HG02840 (cell line): ENCODE data around the gene IFIT3.
"Not testable (repeated sequence)": the region's sequence is repeated elsewhere in the genome, so short reads cannot be mapped to it uniquely, and the experiment has no call there.

Experiments used
- ATAC-seq: cut with Tn5 transposase; IDR thresholded peaks from one replicate; pipeline ENCODE4 v1.9.1; 2021; ENCODE audit warnings: mild to moderate bottlenecking, moderate library complexity, moderate number of reproducible peaks; ENCODE audit not compliant: unreplicated experiment, low FRiP score

The IFIT3 gene

DNA sequence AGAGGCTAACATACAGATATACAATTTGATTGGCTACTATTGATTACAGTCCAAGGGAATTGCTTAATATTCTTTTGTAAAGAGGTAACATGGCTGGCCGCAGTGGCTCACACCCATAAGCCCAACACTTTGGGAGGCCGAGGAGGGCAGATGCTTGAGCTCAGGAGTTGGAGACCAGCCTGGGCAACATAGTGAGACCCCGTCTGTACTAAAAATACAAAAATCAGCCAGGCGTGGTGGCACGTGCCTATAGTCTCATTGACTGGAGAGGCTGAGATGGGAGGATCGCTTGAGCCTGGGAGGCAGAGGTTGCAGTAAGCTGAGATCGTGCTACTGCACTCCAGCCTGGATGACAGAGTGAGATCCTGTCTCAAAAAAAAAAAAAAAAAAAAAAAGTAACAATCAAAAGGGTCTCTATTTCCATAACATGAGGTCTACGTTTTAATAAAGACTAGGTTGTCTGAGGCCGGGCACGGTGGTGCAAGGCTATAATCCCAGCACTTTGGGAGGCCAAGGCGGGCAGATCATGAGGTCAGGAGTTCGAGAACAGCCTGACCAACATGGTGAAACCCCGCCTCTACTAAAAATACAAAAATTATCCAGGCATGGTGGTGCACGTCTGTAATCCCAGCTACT lies 3.8 kb downstream of the IFIT3 start:
- not testable (repeated sequence) for ATAC-seq

DNA sequence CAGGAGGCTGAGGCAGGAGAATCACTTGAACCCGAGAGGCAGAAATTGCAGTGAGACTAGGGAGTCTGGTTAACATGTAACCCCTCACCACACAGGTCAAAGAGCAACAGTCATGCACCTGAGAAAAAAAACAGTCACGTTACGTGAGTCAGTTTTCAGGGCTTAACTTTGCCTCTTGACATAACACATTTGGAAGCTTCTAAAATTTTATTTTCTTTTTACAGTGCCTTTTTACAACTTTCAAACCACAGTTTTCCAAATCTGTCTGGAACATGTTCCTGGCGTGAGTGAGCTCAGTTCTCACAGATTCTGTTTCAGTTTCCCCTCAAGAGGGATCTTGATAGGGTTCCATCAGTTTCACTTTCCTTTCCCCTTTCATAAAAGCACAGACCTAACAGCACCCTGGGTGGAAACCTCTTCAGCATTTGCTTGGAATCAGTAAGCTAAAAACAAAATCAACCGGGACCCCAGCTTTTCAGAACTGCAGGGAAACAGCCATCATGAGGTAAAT lies 4.4 kb downstream of the IFIT3 start:
- ATAC-seq, result peak; percentile 40

DNA sequence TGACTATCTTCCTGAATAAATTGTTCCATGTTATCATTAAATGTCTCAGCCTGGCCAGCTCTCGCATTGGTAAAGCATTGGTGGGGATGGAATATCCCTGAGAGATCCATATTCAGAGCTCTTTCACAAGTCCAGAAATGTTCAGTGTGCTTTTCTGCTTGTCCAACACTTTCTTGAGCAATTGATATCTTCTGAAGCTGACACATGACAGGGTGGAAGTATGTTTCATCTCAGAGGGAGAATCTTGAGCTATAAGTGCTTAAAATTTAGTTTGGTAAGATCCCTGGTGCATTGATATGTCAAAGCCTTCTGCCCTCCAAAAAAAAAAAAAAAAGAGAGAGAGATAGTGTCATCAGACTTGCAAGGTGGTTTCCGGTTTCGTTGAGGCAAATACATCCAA lies 7.4 kb downstream of the IFIT3 start:
- ATAC-seq, result no peak

DNA sequence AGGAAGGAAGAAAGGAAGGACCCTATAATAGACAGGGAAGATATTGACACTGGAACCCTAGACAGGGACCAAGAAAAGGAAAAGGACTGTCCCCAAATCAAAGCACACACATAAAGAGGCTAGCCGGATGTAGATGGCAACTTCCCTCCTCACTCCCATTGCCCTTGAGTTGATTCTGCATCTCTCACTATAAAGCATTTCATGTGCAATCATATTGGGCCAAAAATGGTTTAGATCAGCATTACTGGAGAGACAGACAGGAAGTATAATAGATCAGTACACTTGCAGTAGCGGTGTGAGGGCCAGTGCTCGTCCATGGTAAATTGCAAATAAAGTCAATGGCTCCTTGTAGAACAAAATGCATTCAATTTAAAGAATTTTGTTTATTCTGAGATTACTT lies 8.4 kb downstream of the IFIT3 start:
- no peak for ATAC-seq

DNA sequence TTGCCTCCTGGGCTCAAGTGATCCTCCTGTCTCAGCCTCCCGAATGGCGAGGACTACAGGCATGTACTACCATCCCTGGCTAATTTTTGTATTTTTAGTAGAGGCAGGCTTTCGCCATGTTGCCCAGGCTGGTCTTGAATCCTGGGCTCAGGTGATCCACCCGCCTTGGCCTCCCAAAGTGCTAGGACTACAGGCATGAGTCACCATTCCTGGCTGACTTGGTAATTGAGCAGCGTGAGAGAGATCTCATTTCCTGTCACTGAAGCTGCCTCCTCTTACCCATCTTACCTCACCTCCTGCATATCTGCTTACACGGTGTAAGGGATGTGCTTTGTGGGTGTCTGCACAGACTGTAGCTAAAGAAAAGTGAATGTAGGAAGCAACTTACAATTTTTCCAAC lies 9.7 kb downstream of the IFIT3 start:
- no peak for ATAC-seq

DNA sequence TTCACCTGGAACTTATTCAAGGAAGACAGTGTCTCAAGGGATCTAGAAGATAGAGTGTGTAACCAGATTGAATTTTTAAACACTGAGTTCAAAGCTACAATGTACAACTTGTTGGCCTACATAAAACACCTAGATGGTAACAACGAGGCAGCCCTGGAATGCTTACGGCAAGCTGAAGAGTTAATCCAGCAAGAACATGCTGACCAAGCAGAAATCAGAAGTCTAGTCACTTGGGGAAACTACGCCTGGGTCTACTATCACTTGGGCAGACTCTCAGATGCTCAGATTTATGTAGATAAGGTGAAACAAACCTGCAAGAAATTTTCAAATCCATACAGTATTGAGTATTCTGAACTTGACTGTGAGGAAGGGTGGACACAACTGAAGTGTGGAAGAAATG lies 10.9 kb downstream of the IFIT3 start:
- ATAC-seq, result no peak

DNA sequence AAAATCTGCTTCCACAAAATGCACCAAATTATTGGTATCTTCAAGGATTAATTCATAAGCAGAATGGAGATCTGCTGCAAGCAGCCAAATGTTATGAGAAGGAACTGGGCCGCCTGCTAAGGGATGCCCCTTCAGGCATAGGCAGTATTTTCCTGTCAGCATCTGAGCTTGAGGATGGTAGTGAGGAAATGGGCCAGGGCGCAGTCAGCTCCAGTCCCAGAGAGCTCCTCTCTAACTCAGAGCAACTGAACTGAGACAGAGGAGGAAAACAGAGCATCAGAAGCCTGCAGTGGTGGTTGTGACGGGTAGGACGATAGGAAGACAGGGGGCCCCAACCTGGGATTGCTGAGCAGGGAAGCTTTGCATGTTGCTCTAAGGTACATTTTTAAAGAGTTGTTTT lies 12.1 kb downstream of the IFIT3 start:
- no peak for ATAC-seq

DNA sequence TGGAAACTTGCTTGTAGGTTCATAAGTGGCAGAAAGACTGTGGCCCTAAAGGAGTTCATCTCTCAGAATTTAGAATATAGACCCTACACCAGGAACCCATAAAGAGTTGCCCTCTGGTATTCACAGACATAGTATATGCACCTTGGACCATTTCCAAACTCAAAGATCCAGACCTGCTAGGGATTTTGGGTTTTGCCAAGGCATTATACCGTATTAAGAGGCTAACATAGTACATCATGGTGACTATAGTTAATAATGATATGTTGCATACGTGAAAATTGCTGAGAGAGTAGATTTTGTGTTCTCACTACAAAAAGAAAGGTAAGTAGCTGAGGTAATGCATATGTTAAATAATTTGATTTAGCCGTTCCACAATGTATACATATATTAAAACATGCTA lies 13.9 kb downstream of the IFIT3 start:
- ATAC-seq, result no peak

DNA sequence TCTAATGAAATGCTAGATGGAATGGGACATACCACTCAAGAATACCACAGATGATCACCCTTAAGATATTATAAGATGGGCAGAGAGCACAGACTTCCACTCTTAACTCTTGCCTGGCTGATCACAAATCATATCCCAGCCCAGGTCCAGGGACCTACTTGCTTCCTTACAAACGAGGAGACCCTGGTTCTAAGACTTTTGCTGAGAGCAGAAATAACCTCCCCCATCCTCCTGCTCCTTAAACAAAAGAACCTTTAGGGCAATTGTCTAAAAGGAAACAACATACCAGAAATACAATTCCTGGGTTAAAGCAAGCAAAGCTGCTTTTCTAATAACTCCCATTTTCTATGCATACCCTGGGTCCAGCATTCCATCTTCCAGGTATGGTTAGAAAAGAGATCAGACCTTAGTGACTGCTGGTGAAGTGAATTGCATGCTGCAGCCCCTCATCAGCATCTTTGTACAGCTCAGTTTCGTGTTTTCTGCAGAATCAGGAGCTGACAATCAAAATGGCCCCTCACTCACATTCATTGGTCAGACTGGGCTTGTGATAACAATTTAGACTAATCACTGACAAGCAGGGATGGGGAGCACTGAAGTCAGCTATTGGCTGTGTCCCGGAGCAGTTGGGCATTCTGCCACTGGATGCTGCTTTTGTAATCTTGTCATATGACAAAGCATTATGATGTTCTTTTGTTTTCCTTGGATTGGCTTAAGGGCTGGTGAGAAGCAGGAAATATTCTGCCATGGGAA lies 14.6 kb downstream of the IFIT3 start:
- ATAC-seq, result no peak

DNA sequence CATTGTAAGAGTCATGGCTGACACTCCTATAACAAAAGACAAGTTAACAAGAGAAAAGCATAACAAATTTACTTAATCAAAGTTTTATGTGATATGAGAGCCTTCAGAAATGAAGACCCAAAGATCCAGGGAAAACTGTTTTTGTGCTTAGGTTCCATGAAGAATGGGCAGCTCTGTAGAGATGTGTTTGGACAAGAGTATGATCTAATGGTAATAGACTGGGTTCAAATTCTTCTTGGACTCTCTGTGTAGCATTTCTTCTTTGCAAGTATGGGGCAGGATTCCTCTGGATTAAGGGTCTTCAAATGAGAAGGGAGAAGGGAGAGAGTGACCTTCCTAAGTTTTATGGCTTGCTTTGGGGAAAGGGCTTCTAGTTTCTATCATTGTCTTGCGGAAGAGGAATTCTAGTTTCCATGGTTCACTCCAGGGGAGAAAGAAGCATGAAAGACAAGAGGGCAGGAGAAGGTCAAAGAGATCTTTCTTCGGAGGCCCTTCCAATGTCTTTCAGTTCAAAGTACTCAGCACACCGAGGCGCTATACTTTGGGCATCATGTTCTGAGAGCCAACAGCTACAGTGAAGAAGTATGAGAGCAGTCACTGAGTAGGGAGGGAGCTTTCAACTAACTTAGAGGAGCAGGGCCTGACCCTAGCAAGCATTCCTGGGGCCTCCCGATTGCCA lies 15.4 kb downstream of the IFIT3 start:
- ATAC-seq, result no peak

DNA sequence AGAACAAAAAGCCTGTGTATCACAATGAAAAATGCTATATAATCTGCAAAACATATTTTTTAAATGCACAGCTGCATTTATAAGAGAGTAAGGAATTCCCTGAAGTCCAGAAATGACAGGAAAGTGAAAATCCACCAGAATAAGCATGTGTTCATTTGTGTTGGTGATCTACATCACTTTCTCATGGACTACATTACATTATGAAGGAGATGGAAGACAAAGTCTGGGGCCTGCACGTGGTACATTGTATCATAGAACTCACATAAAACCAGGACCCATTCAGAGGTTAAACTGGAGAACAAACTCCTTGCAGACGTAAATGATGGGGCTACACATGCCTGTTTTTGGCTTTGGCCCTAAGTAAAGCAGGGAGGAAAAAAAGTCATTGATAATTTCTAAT lies 16.4 kb downstream of the IFIT3 start:
- no peak for ATAC-seq

DNA sequence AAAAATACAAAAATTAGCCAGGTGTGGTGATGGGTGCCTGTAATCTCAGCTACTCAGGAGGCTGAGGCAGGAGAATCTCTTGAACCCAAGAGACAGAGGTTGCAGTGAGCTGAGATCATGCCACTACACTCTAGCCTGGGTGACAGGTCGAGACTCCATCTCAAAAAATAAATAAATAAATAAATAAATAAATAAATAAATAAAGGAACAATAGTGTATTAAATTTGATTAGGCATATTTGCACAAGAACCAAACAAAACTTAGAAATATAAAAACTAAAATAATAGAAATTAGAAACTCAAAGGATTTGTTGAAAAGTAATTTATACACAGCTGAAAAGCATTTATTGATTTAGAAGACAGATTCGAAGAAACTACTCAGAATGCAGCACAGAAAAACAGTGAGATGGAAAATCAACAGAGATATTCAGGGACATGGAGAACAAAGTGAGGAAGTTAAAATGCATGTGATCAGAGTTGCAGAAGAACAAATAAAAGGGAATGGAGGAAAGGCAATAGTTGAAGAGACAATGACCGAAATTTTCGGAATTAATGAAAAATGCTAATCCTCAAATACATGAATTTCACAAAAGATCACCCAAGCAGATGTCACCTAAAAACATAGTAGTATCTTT lies 17.7 kb downstream of the IFIT3 start:
- ATAC-seq, result no peak

DNA sequence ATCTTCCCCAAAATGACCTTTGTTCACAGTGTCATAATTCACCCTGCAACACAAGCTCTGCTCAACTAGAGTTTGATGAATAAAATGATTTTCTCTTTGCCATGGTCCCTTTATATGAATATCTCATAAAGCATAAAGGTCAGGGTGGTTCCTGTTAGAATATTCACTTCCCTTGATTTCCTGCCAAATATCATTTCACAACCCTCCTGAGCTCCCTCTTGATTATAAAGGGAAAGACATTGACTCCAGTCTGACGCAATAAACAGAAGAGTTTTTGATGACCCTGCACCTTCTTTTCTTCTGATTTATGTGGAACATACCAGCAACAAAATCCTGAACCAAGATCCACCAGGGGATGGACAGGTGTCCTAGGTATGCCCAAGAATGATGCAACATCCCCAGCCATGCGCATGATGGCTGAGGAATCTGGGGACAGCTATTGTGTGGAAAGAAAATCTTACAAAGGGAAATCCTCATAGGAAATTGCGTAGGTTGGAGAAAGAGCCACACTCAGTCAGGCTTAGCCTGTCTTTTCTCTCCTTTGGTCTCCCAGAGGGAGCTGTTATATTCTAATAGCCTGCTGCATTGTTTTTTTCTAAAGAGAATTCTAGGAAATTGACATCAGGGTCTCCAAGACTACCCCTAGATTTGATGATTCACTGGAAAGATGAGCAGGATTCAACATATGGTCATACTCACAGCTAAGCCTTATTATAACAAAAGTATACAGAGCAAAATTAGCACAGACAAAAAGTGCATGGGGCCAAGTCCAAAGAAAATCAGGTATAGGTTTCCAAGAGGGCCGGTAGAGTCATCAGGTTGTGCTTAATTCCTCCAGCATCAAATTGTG lies 18.8 kb downstream of the IFIT3 start:
- ATAC-seq, result no peak

DNA sequence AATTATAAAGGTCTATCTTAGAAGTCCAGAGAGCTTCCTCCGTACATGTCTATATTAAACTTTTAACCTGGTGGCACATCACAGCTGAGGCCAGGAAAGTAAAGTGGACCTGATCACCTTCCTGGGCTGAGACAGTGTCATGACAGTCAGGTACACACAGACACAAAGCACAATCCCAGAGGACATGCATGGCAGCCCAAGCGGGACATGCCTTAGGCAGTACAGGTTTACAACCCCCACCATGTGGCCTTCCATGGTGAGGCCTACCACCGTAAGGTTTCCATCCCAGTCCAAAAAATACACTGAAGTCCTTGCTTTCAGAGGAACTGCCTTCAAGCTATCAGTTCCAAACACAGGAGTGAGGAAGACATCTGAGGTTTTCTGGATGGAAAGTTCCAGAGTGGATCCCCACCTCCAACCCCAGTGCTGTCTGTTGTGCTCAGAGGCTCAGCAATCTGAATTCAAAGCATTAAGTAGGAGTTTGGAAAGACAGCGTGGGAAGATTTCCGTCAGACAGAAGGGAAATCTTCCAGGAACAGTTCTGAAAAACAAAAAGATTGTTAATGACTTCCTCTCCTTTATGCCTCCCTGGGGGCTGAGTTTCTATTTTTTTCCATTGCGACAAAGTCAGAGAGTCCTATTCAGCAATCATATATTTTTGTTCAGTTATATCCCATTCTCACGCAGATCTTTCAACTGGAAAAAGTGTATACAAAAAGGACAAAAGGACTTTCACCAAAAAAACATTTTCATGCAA lies 20.1 kb downstream of the IFIT3 start:
- no peak for ATAC-seq

DNA sequence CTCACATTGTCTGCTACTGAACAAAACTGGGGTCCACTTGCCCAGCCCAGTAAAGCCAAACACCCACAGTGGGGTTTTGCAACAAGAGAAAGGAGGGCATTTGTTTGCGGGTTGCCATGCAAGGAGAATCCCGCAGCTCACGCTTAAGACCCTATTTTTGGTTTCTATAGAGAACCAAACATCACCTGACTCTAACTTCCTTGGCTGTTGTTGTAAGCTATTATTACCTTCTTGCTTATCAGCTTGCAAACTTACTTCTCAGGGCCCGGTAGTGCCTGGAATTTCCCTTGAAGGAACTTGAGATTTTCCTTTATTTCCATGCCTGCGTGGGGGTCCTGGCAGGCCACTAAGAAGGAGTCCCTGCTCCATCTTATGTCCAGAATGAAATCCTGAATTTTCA lies 20.7 kb downstream of the IFIT3 start:
- ATAC-seq, result no peak

DNA sequence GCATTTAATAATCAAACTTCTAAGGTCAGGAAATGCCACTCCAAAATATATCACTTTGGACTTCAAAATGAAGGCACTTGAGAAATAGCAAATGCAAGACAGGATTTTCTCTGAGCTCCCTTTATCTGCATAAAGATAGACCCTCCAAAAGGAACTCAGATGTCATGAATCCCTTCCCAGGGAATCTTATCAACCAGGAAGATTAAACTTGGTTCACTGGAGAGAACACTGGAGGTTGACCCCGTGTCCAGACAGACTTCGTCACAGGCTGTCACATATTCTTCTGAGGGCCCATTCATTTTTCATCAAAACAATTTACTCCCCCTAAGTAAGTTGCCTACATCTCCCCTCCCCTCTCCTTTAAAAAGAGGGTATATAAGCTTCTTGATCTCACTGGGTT lies 21.2 kb downstream of the IFIT3 start:
- no peak for ATAC-seq

DNA sequence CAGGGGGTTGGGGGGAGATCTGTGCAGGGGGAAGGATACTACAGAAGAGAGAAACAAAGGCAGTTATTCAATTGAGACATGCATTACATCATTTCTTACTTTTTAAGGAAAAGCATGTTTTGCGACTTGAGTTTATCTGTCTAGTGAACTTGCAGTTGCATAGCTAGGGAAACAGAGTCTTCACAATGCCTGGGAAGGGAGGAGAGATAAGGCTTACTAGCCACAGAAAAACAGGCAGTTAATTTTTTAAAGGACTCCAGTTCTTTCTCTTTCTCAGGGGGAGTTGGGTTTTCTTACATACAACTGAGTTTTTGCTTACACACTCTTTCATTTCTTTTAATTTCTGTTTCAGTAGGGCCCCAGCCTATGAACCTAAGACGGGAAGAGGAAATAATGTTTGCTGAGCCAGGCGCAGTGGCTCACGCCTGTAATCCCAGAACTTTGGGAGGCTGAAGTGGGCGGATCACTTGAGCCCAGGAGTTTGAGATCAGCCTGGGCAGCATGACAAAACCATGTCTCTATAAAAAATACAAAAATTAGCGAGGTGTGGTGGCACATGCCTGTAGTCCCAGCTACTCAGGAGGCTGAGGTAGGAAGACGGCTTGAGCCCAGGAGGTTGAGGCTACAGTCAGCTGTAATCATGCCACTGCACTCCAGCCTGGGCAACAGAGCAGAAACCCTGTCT lies 23.0 kb downstream of the IFIT3 start:
- ATAC-seq, result peak; percentile 30

DNA sequence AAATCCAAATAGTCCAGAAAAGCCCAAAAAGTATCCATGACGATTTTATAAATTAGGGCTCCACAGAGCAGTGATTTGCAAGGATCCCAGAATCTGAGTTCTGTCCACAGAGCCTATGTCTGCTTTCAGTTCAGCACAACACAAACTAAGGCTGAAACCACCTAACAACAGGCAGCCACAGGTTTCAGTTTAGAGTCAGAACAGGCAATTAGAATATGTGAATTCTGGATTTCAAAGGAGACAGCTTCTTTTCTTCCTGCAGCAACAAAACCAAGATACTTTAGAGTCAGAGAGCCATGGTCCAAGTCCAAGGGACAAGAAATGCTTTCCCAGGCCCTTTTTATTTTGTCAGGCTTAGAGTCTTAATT lies 23.6 kb downstream of the IFIT3 start:
- ATAC-seq, result peak; percentile 69
